K562 (cell line): ENCODE data around the gene C1D. TPM values are rescaled to one million over a fixed set of nuclear protein-coding genes. Genes with fewer than 3 reads are reported as not detected.

Experiments
- ATAC-seq: fragments of 200-7000 bp; cut with Tn5 transposase; 3 replicates; pipeline ENCODE4 v1.9.1; 2020; ENCODE audit warnings: moderate library complexity
- BruUV-seq: library from RNA; stranded (reverse); fragments of 400-500 nt; replicated peaks from 2 replicates; lab custom pipeline; 2021; lab: Mats Ljungman, UMichigan
- CTCF ChIA-PET: fragments of 300-600 bp; formaldehyde crosslinking; extraction: SDS; loops from one replicate; lab custom pipeline; 2021; ENCODE audit warnings: low intra/inter-chr PET ratio; lab: Yijun Ruan, JAX
- POLR2A ChIA-PET: fragments of 300-600, 350-650 bp; sonication (Branson Sonifier 250); formaldehyde crosslinking; extraction: SDS; loops from one replicate; lab custom pipeline; 2021; ENCODE audit warnings: antibody characterized with exemption, inconsistent platforms; lab: Yijun Ruan, JAX
- DNase-seq, 4 experiments: peaks; one replicate each; pipeline versions ENCODE4 v3.0.0 to v3.0.0-alpha.2; 2011 to 2018; ENCODE audit warnings: low spot score in 3 of 4, mixed read lengths in 3 of 4; ENCODE audit errors: extremely low read depth in 1 of 4
- FAIRE-seq: peaks from 2 replicates; lab custom pipeline; 2011; peaks lifted over from hg19 to GRCh38; lab: Jason Lieb, UNC
- H2AFZ ChIP-seq: 2 replicates; pipeline ENCODE4 v1.6.0; 2011; ENCODE audit warnings: low read depth, low read length, control low read depth, inconsistent platforms
- H3K27ac ChIP-seq: fragments of 200-600 bp; 3 replicates; pipeline ENCODE4 v1.8.0; 2011; ENCODE audit warnings: low read depth, mild to moderate bottlenecking, control low read depth, inconsistent platforms, low read length, moderate library complexity, mixed read lengths; ENCODE audit errors: extremely low read depth
- H3K27me3 ChIP-seq, 2 experiments: fragments of 300-600 bp in 1 of 2; 2 replicates in 1 of 2; 3 replicates in 1 of 2; pipeline versions ENCODE4 v1.6.0 to v1.8.0; 2011; ENCODE audit warnings: inconsistent platforms in 2 of 2, low read length in 2 of 2, mild to moderate bottlenecking in 1 of 2, mixed read lengths in 1 of 2, moderate library complexity in 1 of 2; ENCODE audit not compliant: control insufficient read depth in 2 of 2, insufficient read depth in 2 of 2
- H3K36me3 ChIP-seq: fragments of 300-600 bp; 3 replicates; pipeline ENCODE4 v1.8.0; 2011; ENCODE audit warnings: mild to moderate bottlenecking, low read length, inconsistent platforms; ENCODE audit not compliant: control insufficient read depth, insufficient read depth
- H3K4me1 ChIP-seq, 2 experiments: fragments of 200-600 bp in 1 of 2; replicated peaks in 1 of 2; 2 replicates in 1 of 2; 3 replicates in 1 of 2; pipeline versions ENCODE4 v1.5.1 to v1.8.0; 2011; ENCODE audit warnings: inconsistent platforms in 2 of 2, low read length in 2 of 2, mild to moderate bottlenecking in 1 of 2, mixed read lengths in 1 of 2, moderate library complexity in 1 of 2; ENCODE audit not compliant: control insufficient read depth in 2 of 2, insufficient read depth in 2 of 2
- H3K4me2 ChIP-seq: 2 replicates; pipeline ENCODE4 v1.6.1; 2011; ENCODE audit warnings: low read length, control low read depth, inconsistent platforms, mixed read lengths; ENCODE audit not compliant: insufficient read depth
- H3K4me3 ChIP-seq: fragments of 200-600 bp; sonication (generic), shearing (Covaris generic); 2 replicates; pipeline ENCODE4 v1.5.1; 2016; ENCODE audit warnings: control low read depth, inconsistent platforms
- H3K79me2 ChIP-seq: fragments of 200-600 bp; 3 replicates; pipeline ENCODE4 v1.8.0; 2011; ENCODE audit warnings: low read length, inconsistent platforms; ENCODE audit not compliant: control insufficient read depth, insufficient read depth
- H3K9ac ChIP-seq, 2 experiments: 2 replicates each; pipeline versions ENCODE4 v1.6.0 to v1.6.1; 2011; ENCODE audit warnings: low read depth in 2 of 2, low read length in 2 of 2, control low read depth in 1 of 2, inconsistent platforms in 1 of 2, mild to moderate bottlenecking in 1 of 2, mixed read lengths in 1 of 2; ENCODE audit not compliant: insufficient read depth in 1 of 2
- H3K9me1 ChIP-seq: one replicate; pipeline ENCODE4 v1.6.0; 2011; ENCODE audit warnings: inconsistent platforms, mild to moderate bottlenecking, low read length, moderate library complexity; ENCODE audit not compliant: control insufficient read depth, insufficient read depth
- H3K9me3 ChIP-seq: replicated peaks from 2 replicates; pipeline ENCODE4 v1.5.1; 2011; ENCODE audit warnings: low read depth, low read length, inconsistent platforms; ENCODE audit not compliant: control insufficient read depth, insufficient read depth
- H4K20me1 ChIP-seq: replicated peaks from 2 replicates; pipeline ENCODE4 v1.6.1; 2011; ENCODE audit warnings: low read length, inconsistent platforms, mixed read lengths; ENCODE audit not compliant: control insufficient read depth, insufficient read depth
- CTCF ChIP-seq, 3 experiments: IDR thresholded peaks in 2 of 3; conservative IDR thresholded peaks in 1 of 3; 2 replicates each; pipeline ENCODE4 v1.5.1; 2011 to 2012; ENCODE audit warnings: low read length in 3 of 3, mild to moderate bottlenecking in 3 of 3, control low read depth in 2 of 3, improper control_type of control experiment in 1 of 3, inconsistent platforms in 1 of 3, low read depth in 1 of 3, mixed read lengths in 1 of 3, moderate library complexity in 1 of 3; ENCODE audit not compliant: insufficient read depth in 2 of 3
- MTA3 ChIP-seq: fragments of 450-650 bp; formaldehyde crosslinking; IDR thresholded peaks from 2 replicates; pipeline ENCODE4 v1.6.1; 2017; ENCODE audit warnings: mild to moderate bottlenecking, borderline replicate concordance
- SP2 ChIP-seq: IDR thresholded peaks from 2 replicates; pipeline ENCODE4 v1.6.1; 2011; ENCODE audit warnings: mild to moderate bottlenecking, low read depth, low read length, moderate library complexity; ENCODE audit not compliant: poor library complexity, severe bottlenecking; ENCODE audit errors: extremely low read depth
- WGBS: fragments of 100-300 bp; shearing (Covaris generic); methylation state at CpG from one replicate; pipeline ENCODE4 v1.1.6; 2016; ENCODE audit warnings: low coverage, mixed read lengths; ENCODE audit not compliant: insufficient coverage; ENCODE audit errors: missing lambda C conversion rate; 5-methylcytosine and 5-hydroxymethylcytosine counted together
- in situ Hi-C: fragments of 300-500 bp; cut with MboI; formaldehyde crosslinking; loops from 4 replicates; pipeline ENCODE4 v1.15.0; 2018; ENCODE audit warnings: inconsistent platforms, mixed read lengths
- intact Hi-C: fragments of 100-400 bp; cut with micrococcal nuclease; formaldehyde crosslinking; loops from 2 replicates; pipeline ENCODE4 v1.14.2; 2022
- polyA plus RNA-seq, 8 experiments: library from polyadenylated mRNA; depleted of rRNA in 4 of 8; stranded (reverse) in 5 of 8; unstranded in 3 of 8; fragments of >200 nt; fragmentation: Nextera tagmentation in 2 of 8; fragmentation: Illumina TruSeq in 1 of 8; extraction: Ambion mirVana in 2 of 8; extraction: Trizol in 1 of 8; gene quantifications; 2 replicates each; pipeline versions ENCODE4 v1.2.1 to v1.2.3, GENCODE V29; 2011 to 2014; ENCODE audit warnings: inconsistent platforms in 1 of 8, missing spikeins in 1 of 8
- total RNA-seq, 7 experiments: library from RNA; depleted of rRNA in 6 of 7; stranded (reverse); fragments of >200 nt in 6 of 7; fragmentation: Illumina TruSeq in 2 of 7; extraction: Trizol in 2 of 7; gene quantifications; 2 replicates each; pipeline versions ENCODE4 v1.2.1 to v1.2.3, GENCODE V29; 2011 to 2021; ENCODE audit warnings: low replicate concordance in 1 of 7

Gene C1D
- total and polyA plus RNA-seq, 9 of the 15 experiments (the other 6 are each of a cell fraction or from before 2014, with no cell fraction given) = 33.2 to 123 (median 56.5) TPM

GRCh38 chr2:68057658-68058396 is 5.0 kb downstream of the C1D start:
- Histone ChIP-seq H3K27me3 (no peaks in the 10 kb centered on the region), H3K9me3 (no peaks in the 10 kb centered on the region), H4K20me1 (peaks cover 23% of the 10 kb centered on the region), H3K9ac (no peak overlapping the region), H2AFZ (no peak overlapping the region), H3K9me1 (peaks cover 4% of the 10 kb centered on the region), H3K4me1 (peaks cover 11 to 13% of the 10 kb centered on the region in 2 experiments), H3K27ac (no peak overlapping the region), H3K36me3 (peaks cover 5% of the 10 kb centered on the region; the same call in 2 of the 3 replicates), H3K79me2 (peaks cover 96% of the 10 kb centered on the region), H3K4me2 (no peak overlapping the region), H3K4me3 (no peak overlapping the region)
- no TSS peak for BruUV-seq
- DNase-seq = no peak
- ChIA-PET POLR2A (interaction anchor here (1.7 kb wide), 1 partner anchor 61 kb away, joined by 5 read pairs; no protein-coding TSS in a partner anchor), CTCF (interaction anchor here (0.5 kb wide), 1 partner anchor 225 kb away, joined by 3 read pairs; no protein-coding TSS in a partner anchor)
- intact Hi-C loops (no loop called here), in situ Hi-C loops (no loop called here)
- FAIRE-seq = no peak
- ATAC-seq = no peak
- WGBS = 75% methylated on average over 3 of the region's 3 CpGs
- TF ChIP-seq SP2 (no peak), CTCF (IDR thresholded peaks at IDR 0.05 in 2 of 3, conservative IDR thresholded peaks at IDR 0.05 in 1 of 3; ENCODE audit: insufficient read depth in 2 of 3, low read depth in 1 of 3, low read length in 3 of 3) (peak in 1 of 3 experiments; percentile 15; a peak in 1 of 6 replicates), MTA3 (no peak)
